NCI-H2171 (cell line): ENCODE measurements around the gene CEBPA.

Source experiments
- DNase-seq: peaks from one replicate; lab custom pipeline; 2025; lab: John Stamatoyannopoulos, UW

CEBPA gene

GRCh38 chr19:33302175-33302973, at the start of gene CEBPA:
Gene CEBPA (minus strand): TSS chr19:33302534. CDS start chr19:33302414, 120 bp downstream.
- DNase-seq: peak; percentile 83

- no peak for DNase-seq
Observed at GRCh38 chr19:33350538-33351309, 48.4 kb upstream of the CEBPA start.

GRCh38 chr19:33349319-33350289, 47.3 kb upstream of the CEBPA start:
- DNase-seq: no peak

DNA sequence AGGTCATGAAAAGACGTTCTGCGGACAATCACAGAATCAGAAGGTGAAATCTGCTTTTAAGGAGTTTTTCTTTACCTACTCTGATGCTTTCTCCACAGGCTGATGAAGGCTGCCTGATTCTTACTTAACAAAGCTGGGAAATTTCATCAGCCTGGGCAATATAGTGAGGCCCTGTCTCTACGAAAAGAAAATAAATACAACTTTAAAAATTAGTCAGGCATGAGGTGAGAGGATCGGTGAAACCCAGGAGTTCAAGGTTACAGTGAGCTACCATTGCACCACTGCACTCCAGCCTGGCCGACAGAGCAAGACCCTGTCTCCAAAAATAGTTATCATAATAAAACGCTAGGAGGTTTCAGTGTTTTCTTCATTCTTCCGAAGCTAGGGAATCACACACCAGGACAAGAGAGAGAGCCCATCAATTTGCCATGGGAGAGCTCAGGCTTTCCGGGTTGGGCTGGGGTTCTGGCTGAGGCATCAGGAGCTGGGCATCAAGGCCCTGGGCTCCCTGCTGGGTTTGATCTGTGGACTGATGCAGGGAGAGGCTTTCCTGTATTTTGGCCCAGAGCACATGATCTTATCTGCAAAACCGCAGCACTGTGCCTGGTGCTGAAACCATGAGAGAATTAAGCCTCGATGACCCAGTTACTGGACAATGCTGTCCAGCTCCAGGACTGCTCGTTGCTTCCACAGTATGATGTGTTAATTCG, 46.1 kb upstream of the CEBPA start:
- no peak for DNase-seq

GRCh38 chr19:33347300-33347699, 45.0 kb upstream of the CEBPA start:
- no peak for DNase-seq

DNA sequence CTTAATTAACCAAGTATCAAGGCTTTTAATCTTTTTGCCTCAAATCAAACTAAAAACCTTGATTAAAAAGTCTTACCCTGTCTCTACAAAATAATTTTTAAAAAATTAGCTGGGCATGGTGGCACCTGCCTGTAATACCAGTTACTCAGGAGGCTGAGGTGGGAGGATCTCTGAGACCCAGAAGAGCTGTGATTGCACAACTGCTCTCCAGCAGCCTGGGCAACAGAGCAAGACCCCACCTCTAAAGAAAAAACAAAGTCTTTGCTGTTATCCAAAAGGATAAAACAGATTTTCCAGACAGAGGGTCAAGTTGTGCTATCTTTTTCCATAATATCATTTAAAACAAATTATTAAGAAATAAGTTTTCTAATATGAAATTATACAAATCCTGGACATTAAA, 44.3 kb upstream of the CEBPA start:
- DNase-seq: no peak

- no peak for DNase-seq
Observed at GRCh38 chr19:33345163-33345562, 42.8 kb upstream of the CEBPA start.

DNA sequence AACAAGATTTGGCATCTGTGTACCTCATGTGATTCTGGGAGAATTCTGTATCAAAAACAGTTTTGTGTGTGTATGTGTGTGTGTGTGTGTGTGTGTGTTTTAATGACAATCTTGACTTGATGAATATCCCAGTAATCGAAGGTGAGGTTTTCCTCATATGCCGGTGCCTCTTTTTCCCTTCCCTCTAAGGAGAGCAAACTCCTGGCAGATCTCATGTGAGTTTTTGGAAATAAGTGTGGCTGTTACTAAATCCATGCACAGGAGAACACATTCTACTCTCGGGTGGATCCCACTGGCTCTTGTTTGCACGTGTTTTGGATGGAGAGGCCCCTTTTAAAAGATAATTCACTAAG, 42.2 kb upstream of the CEBPA start:
- no peak for DNase-seq

DNA sequence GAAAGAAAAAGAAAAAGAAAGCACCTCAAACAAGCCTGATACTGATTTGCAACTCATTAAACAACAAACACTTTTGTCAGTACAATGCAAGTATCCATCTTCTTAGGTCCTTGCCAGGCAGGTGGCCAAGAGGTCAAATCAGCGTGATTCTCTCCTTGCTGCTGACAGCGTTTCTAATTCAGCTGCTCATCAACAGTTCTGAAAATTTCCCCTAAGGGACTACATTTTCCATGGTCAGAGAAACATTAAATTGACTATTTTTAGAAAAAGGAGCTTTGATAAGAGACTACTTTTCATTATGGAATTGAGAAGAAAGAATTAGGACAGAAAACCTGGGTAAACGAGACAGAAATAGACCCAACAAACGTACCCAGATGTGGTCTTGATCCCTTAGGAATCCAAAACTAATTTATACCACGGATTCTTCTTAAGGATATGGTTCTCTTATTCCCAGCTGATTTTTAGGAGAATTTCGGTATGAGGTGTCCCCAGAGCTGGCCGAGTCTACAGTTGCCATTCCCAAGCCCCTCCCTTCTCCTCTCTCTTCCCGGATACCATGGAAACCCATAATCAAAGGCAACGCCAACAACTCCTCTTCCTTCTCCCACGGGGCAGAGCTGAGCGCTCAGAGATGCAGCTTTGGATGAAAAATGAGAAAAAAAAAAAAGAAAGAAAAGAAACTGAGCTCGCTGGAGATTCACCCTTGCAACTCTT, 41.7 kb upstream of the CEBPA start:
- DNase-seq: no peak

DNA sequence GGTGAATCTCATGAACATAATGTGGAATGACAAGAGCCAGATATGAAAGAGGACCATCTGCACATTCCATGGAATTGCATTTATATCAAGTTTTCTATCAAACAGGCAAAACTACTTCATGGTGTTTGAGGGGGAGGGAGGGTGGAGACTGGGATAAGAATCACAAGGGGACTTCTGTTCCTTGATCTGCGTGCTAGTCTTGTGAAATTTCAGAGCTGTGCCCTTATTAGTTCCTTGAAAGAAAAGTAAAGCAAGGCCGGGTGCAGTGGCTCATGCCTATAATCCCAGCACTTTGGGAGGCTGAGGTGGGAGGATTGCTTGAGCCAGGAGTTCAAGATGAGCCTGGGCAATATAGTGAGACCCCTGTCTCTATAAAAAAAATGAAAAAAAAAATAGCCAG, 41.0 kb upstream of the CEBPA start:
- no peak for DNase-seq

GRCh38 chr19:33340991-33341390, 38.7 kb upstream of the CEBPA start:
- DNase-seq: no peak

GRCh38 chr19:33339016-33339984, 37.0 kb upstream of the CEBPA start:
- DNase-seq: no peak

GRCh38 chr19:33335446-33335845, 33.1 kb upstream of the CEBPA start:
- no peak for DNase-seq

GRCh38 chr19:33334271-33334670, 31.9 kb upstream of the CEBPA start:
- no peak for DNase-seq

DNA sequence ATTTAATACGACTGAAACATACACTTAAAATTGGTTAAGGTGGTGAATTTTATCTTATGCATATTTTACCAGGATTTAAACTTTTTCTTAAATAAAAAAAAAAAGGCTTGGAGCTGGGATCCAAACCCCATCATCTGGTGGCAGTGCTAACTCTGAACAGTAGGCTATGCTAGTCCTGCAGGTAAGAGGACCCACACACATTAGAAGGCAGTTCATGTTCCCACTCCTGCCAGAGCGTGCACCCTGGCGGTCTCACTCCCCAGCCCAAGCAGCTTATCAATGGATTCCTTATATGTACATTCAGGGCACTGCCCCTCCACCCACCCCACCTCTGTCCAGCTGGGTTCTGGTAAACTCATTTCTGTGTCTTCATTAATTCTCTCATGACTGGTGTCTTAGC, 31.3 kb upstream of the CEBPA start:
- no peak for DNase-seq

DNA sequence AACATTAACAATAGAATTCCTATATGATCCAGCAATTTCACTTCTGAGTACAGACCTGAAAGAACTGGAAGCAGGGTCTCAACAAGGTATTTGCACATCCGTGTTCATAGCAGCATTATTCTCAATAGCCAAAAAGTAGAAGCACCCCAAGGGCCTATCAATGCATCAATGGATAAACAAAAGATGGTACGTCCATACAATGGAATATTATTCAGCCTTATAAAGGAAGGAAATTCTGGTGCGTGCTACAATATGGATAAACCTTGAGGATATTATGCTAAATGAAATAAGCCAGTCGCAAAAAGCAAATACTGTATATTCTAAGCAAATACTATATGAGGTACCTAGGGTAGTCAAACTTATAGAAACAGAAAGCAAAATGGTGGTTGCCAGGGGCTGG, 30.8 kb upstream of the CEBPA start:
- no peak for DNase-seq

GRCh38 chr19:33332248-33332647, 29.9 kb upstream of the CEBPA start:
- no peak for DNase-seq

DNA sequence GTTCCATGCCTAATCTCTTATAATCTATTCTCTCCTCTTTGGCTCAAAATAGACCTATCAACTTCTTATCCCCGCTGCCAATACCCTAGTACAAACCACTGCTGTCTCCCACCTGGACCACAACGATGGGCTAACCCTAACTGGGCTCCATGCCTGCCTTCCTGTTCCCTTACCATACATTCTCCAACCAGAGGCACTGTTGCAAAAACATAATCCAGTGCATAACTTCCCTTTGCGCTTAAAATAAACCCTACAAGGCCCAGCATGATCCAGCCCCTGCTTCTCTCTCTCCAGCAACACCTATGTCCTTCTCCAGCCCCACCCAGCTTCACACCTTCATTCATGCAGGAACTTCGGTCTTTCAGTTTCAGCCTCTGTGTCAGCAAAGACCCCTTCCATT, 27.4 kb upstream of the CEBPA start:
- DNase-seq: no peak

DNA sequence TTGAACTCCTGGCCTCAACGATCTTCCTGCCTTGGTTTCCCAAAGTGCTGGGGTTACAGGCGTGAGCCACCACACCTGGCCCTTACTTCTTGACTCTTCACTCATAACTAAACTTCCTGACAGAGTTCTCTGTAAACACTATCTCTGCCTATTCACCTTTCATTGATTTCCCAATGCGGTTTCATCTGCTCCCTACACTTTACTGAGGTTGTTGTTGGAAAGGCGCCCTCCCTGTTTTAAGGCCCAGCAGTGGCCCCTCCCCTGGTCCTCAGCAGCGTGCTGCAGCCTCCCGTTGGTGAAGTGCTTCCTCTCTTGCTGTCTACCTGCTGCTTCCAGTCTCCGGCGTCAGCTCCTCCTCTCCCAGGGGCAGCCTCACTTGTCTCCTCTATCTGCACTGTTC, 26.7 kb upstream of the CEBPA start:
- DNase-seq: no peak

- no peak for DNase-seq
Observed at GRCh38 chr19:33325920-33326319, 23.6 kb upstream of the CEBPA start.
